Cardiac atrium fibroblast (primary cell): ENCODE results near the gene AKAP5. TPM values are rescaled to one million over a fixed set of nuclear protein-coding genes. Genes with fewer than 3 reads are reported as not detected.

Experiments used
- total RNA-seq: library from RNA; depleted of rRNA; stranded (reverse); fragments of >200 nt; gene quantifications from 2 replicates; pipeline ENCODE4 v1.2.3, GENCODE V29; 2015

Gene AKAP5, protein sequence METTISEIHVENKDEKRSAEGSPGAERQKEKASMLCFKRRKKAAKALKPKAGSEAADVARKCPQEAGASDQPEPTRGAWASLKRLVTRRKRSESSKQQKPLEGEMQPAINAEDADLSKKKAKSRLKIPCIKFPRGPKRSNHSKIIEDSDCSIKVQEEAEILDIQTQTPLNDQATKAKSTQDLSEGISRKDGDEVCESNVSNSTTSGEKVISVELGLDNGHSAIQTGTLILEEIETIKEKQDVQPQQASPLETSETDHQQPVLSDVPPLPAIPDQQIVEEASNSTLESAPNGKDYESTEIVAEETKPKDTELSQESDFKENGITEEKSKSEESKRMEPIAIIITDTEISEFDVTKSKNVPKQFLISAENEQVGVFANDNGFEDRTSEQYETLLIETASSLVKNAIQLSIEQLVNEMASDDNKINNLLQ
- total RNA-seq, result 0.32 and 0.36 TPM in 2 replicates

DNA sequence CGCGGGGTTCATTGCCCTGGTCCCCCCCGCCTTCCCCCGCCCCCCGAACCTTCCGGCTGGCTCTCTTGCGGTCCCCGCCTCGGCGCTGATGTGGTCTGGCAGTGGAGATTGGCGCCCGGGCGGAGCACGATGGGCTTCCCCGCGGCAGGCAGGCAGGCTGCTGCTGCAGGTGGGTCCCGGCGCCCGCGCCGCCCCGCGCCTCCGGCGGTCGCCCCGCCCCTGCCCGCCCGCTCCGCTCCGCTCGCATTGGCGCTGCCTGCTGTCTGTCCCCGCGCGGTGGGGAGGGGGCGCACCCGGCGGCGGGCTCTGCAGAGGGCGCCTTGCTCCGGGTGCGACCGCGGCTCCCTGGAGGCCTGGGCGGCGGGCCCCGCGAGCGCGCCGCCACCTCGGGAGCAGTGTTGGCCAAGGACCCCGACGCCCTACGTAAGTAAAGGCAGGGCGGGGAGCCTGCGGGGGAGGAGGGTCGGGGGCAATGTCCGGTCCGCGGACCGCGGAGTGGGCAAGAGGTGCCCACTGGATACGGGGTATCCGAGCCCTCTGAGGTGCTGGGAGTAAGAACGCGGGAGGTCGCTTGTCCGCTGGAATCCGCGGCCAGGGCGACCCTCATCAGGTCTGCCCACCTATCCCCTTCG lies at the start of gene AKAP5:
TSS of gene AKAP5 (plus strand) at position 309 of the 632 bp plus-strand sequence. CDS start 2,896 bp downstream, outside the sequence.

DNA sequence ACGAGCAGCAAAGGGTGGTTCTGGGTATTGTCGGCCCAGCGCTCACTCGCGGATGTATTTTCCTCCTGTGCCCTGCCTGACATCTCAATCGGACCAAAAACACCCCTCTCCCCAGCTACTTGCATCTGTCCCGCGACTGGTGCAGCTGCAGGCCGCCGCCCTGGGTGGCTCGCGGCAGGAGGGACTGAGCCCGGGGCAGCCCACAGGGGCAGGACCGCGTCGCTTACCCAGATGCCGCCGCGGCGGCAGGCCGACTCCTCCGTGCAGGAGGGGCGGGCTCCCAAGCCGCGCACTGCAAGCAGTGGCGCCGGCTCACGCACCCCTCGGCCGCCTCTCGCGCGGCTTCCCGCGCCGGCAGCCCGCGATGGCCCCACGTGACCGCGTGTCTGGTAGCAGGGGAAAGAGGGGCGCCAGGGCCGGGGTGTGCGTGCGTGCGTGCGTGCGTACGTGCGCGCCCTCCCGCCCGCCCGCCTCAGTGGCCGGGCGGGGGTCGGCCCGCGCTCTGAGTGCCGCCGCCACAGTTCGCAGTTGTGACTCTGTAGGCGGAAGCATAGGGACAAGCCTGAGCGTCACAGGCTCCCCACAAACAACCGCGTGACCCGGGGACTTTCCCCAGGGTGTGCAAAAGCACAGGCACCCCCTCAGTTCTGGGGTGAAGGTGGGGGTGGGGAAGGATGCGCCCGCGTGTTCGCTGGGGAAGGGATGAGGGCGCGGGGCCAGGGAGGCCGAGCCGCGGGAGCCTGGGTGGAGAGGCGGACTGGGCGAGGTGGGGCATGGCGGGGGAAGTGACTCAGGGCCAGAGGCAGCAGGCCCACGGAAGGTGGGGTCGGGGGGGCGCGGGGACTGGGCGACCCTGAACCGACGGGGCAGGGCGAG lies 38.4 kb downstream of the AKAP5 start, which contains the start of gene ZBTB25:
TSS of gene ZBTB25 (minus strand) at position 405 of the 876 bp plus-strand sequence. CDS start 13,305 bp downstream, outside the sequence.

GRCh38 chr14:64504310-64504896 lies 39.1 kb downstream of the AKAP5 start, which contains the start of gene ZBTB1:
Gene ZBTB1 (plus strand): TSS chr14:64504770. CDS start chr14:64521505, 16,735 bp downstream.

Other genes starting within 250 kb of the AKAP5 start
- gene ESR2, start 171.1 kb upstream of the AKAP5 start, total RNA-seq, result not detected in 2 replicates
- 19.9 and 24.8 TPM in 2 replicates for gene MTHFD1, start 77.1 kb upstream of the AKAP5 start, total RNA-seq
- 4.4 and 5.6 TPM in 2 replicates for gene ZBTB25, start 38.3 kb downstream of the AKAP5 start, total RNA-seq
- gene ZBTB1, start 39.3 kb downstream of the AKAP5 start, total RNA-seq, result 28.7 and 40.3 TPM in 2 replicates
- gene HSPA2, start 75.2 kb downstream of the AKAP5 start, total RNA-seq, result 4.9 and 7.9 TPM in 2 replicates
- gene PPP1R36, start 84.5 kb downstream of the AKAP5 start, total RNA-seq, result 0.16 TPM in 1 of 2 replicates, not detected in the other
- 12.6 and 14.4 TPM in 2 replicates for gene PLEKHG3, start 238.9 kb downstream of the AKAP5 start, total RNA-seq